ENCODE data around the gene KAT6B. TPM values are rescaled to one million over a fixed set of nuclear protein-coding genes. Genes with fewer than 3 reads are reported as not detected.

The KAT6B gene
- total RNA-seq, 1 donor from 2014 or later: 41.0 TPM

DNA sequence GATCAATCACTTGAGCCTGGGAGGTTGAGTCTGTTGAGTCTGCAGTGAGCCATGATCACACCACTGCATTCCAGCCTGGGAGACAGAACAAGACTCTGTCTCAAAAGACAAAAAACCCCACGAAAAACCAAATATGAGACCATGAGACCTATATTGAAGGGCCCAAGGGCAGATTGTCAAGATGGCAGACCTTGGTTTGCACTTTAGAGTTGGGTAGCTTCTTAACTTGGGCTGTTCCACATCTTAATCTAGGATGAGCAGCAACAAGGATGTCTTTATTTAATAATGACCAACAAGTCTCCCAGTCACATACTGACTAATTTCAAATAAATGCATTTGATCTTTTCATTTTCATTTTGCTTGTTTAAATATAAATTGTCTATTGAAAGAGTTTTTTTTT is 43.8 kb downstream of the KAT6B start:
- Histone ChIP-seq H3K9me3 (replicated peaks) (no peaks in the 10 kb centered on the region), H3K27me3 (ENCODE audit: low read depth) (no peaks in the 10 kb centered on the region), H3K36me3 (no peaks in the 10 kb centered on the region), H3K4me1 (peaks cover 40% of the 10 kb centered on the region), H3K27ac (replicated peaks) (no peak overlapping the region), H3K4me3 (no peak overlapping the region)
- TF ChIP-seq, protein P1, sequence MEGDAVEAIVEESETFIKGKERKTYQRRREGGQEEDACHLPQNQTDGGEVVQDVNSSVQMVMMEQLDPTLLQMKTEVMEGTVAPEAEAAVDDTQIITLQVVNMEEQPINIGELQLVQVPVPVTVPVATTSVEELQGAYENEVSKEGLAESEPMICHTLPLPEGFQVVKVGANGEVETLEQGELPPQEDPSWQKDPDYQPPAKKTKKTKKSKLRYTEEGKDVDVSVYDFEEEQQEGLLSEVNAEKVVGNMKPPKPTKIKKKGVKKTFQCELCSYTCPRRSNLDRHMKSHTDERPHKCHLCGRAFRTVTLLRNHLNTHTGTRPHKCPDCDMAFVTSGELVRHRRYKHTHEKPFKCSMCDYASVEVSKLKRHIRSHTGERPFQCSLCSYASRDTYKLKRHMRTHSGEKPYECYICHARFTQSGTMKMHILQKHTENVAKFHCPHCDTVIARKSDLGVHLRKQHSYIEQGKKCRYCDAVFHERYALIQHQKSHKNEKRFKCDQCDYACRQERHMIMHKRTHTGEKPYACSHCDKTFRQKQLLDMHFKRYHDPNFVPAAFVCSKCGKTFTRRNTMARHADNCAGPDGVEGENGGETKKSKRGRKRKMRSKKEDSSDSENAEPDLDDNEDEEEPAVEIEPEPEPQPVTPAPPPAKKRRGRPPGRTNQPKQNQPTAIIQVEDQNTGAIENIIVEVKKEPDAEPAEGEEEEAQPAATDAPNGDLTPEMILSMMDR (IDR thresholded peaks at IDR 0.05; ENCODE audit: borderline replicate concordance): no peak
- intact Hi-C loops (cut with micrococcal nuclease): no loop called here
- DNase-seq: no peak

DNA sequence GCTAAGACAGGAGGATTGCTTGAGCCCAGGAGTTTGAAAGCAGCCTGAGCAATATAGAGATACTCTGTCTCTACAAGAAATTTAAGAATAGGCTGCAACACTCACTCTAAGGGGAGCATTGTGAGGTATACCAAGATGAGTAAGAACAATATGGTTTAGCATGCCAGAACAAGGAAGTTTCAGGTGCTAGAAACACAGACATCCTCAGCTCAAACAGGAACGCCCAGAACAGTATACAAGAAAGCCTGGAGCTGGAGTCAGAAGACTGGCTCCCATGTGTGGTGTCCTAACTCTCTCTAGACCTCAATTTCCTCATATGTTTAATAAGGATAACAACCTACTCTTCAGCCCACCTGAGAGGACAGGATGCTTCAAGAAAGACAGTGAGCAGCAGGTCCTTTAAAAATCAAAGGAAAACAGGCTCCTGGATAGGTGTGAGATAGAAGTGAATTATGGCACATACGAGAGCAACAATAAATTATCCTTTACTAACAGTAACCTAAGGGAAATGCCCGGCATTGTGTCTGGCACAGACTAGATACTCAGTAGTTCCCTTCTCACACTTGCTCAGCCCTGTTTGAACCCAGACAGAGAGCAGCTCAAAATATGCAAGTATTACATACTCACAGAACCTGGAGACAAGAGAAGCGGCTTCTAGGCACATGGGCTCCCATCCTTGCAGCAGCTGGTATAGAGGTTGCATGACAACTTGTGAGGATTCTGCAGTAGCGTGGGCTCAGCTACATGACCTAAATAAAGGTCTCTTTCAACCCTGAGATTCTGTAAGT is 45.4 kb downstream of the KAT6B start:
- TF ChIP-seq, protein P1 (IDR thresholded peaks at IDR 0.05; ENCODE audit: borderline replicate concordance): no peak
- H3K4me1 ChIP-seq: peaks cover 44% of the 10 kb centered on the region
- no peaks in the 10 kb centered on the region for H3K36me3 ChIP-seq
- H3K4me3 ChIP-seq: no peak overlapping the region
- H3K27me3 ChIP-seq (ENCODE audit: low read depth): no peaks in the 10 kb centered on the region
- no peak for DNase-seq
- H3K9me3 ChIP-seq (replicated peaks): no peaks in the 10 kb centered on the region
- intact Hi-C loops (cut with micrococcal nuclease): no loop called here
- H3K27ac ChIP-seq (replicated peaks): no peak overlapping the region

DNA sequence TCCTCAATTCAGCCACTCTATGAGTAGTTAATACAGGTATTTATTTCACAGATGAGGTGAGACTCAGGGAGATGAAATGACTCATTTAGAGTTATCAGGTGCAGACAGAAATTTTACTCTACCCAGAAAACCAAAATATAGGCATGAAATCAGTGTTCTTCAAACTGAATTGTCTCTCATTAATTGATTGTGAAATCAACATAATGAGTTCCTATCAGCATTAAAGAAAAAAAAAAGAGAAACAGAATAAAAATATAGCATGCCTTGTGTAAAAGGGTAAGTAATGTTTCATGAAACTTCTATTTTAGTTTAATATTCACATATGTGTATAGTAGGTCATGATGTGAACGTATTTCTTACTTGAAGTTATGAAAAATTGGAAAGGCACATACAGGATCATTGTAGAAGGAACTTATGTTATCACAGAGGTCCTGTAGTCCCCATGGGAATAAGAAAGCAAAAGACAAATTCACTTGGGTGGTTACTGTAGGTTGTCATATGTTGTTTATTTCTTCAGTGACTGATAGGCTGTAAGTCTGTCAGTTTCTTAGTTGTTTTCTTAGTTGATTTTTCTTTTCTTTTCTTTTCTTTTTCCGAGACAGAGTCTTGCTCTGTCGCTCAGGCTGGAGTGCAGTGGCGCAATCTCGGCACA is 47.5 kb downstream of the KAT6B start:
- DNase-seq: no peak
- TF ChIP-seq, protein P1 (IDR thresholded peaks at IDR 0.05; ENCODE audit: borderline replicate concordance): no peak
- H3K9me3 ChIP-seq (replicated peaks): no peaks in the 10 kb centered on the region
- no peaks in the 10 kb centered on the region for H3K36me3 ChIP-seq
- no peak overlapping the region for H3K27ac ChIP-seq (replicated peaks)
- peaks cover 39% of the 10 kb centered on the region for H3K4me1 ChIP-seq
- intact Hi-C loops (cut with micrococcal nuclease): no loop called here
- H3K4me3 ChIP-seq: no peak overlapping the region
- no peaks in the 10 kb centered on the region for H3K27me3 ChIP-seq (ENCODE audit: low read depth)

DNA sequence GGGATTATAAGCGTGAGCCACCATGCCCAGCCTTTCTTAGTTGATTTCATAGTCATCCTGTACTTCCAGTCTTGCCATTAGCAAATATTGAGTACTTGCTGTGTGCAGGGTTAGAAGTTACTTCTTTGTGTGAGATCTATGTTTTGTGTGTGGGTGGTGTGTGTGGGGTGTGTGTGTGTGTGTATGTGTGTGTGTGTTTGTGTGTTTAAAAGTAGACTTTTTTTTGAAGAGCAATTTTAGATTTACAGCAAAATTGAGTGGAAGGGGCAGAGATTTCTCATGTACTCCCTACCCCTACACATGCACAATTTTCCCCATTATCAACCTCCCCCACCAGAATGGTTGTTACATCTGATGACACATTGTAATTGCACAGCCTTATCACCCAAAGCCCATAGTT is 48.2 kb downstream of the KAT6B start:
- no peak for DNase-seq
- Histone ChIP-seq H3K4me1 (peaks cover 39% of the 10 kb centered on the region), H3K4me3 (no peak overlapping the region), H3K27ac (replicated peaks) (no peak overlapping the region), H3K27me3 (ENCODE audit: low read depth) (no peaks in the 10 kb centered on the region), H3K9me3 (replicated peaks) (no peaks in the 10 kb centered on the region), H3K36me3 (no peaks in the 10 kb centered on the region)
- TF ChIP-seq, protein P1 (IDR thresholded peaks at IDR 0.05; ENCODE audit: borderline replicate concordance): no peak
- intact Hi-C loops (cut with micrococcal nuclease): no loop called here

DNA sequence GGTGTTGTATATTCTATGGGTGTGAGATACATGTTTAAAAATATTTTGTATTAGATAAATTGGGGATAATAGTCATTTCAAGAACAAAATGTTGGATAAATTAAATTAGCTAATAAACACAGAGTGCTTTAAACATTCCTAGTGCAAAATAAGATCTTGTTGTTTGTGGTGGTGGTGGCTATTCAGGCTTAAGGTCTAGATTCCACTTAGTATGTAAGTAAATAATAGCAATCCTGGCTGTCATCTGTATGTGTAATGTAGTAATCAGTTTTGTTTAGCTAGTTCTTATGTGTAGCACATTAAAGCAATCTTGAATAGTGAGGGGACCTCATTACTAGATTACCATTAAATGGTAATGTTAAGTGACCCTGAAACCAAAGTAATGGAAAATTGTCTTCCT is 48.7 kb downstream of the KAT6B start:
- H3K4me1 ChIP-seq: peaks cover 39% of the 10 kb centered on the region
- no peaks in the 10 kb centered on the region for H3K27me3 ChIP-seq (ENCODE audit: low read depth)
- H3K36me3 ChIP-seq: no peaks in the 10 kb centered on the region
- DNase-seq: no peak
- intact Hi-C loops (cut with micrococcal nuclease): no loop called here
- H3K9me3 ChIP-seq (replicated peaks): no peaks in the 10 kb centered on the region
- H3K4me3 ChIP-seq: no peak overlapping the region
- TF ChIP-seq, protein P1 (IDR thresholded peaks at IDR 0.05; ENCODE audit: borderline replicate concordance): no peak
- H3K27ac ChIP-seq (replicated peaks): no peak overlapping the region
